Karpas-422 (cell line): ENCODE measurements around the gene C4A. TPM values are rescaled to one million over a fixed set of nuclear protein-coding genes. Genes with fewer than 3 reads are reported as not detected.
"Not testable (repeated sequence)": the region's sequence is repeated elsewhere in the genome, so short reads cannot be mapped to it uniquely, and the experiment has no call there.

Experiments
- DNase-seq: peaks from one replicate; pipeline ENCODE4 v3.0.0-alpha.2; 2015
- H2AFZ ChIP-seq: fragments of 200-600 bp; sonication (generic); 2 replicates; pipeline ENCODE4 v1.6.1; 2014; ENCODE audit warnings: antibody characterized with exemption, low read length, mixed read lengths
- H3K27ac ChIP-seq: fragments of 200-600 bp; sonication (generic); 2 replicates; pipeline ENCODE4 v1.5.1; 2014; ENCODE audit warnings: mild to moderate bottlenecking, low read length, moderate library complexity
- H3K27me3 ChIP-seq: fragments of 200-600 bp; sonication (generic); 2 replicates; pipeline ENCODE4 v1.6.1; 2014; ENCODE audit warnings: low read length, mixed read lengths
- H3K36me3 ChIP-seq: fragments of 200-600 bp; sonication (generic); 2 replicates; pipeline ENCODE4 v1.6.1; 2014; ENCODE audit warnings: low read length, mixed read lengths; ENCODE audit not compliant: insufficient read depth
- H3K4me1 ChIP-seq: fragments of 200-600 bp; sonication (generic); 2 replicates; pipeline ENCODE4 v1.6.1; 2014; ENCODE audit warnings: mild to moderate bottlenecking, low read length, mixed read lengths
- H3K4me2 ChIP-seq: fragments of 200-600 bp; sonication (generic); 2 replicates; pipeline ENCODE4 v1.6.1; 2014; ENCODE audit warnings: low read length, low read depth, mild to moderate bottlenecking; ENCODE audit not compliant: poor library complexity, severe bottlenecking
- H3K4me3 ChIP-seq: fragments of 200-600 bp; sonication (generic); 2 replicates; pipeline ENCODE4 v1.5.1; 2014; ENCODE audit warnings: mild to moderate bottlenecking, antibody characterized with exemption, low read length, mixed read lengths
- H3K79me2 ChIP-seq: fragments of 200-600 bp; sonication (generic); 2 replicates; pipeline ENCODE4 v1.6.1; 2014; ENCODE audit warnings: mild to moderate bottlenecking, low read length, mixed read lengths
- H3K9ac ChIP-seq: fragments of 200-600 bp; sonication (generic); 2 replicates; pipeline ENCODE4 v1.6.0; 2014; ENCODE audit warnings: low read length
- H3K9me2 ChIP-seq: fragments of 200-600 bp; sonication (generic), shearing (Covaris generic); replicated peaks from 2 replicates; pipeline ENCODE4 v1.6.0; 2014; ENCODE audit warnings: mild to moderate bottlenecking, low read length, moderate library complexity; ENCODE audit not compliant: insufficient read depth
- H3K9me3 ChIP-seq: fragments of 300-700, 200-600 bp; sonication (generic); 2 replicates; pipeline ENCODE4 v1.6.1; 2014; ENCODE audit warnings: low read length, mixed read lengths
- H4K20me1 ChIP-seq: fragments of 200-600 bp; sonication (generic); 2 replicates; pipeline ENCODE4 v1.6.1; 2014; ENCODE audit warnings: mild to moderate bottlenecking, antibody characterized with exemption, low read length, low read depth; ENCODE audit not compliant: insufficient read depth
- total RNA-seq: library from RNA; depleted of rRNA; stranded (reverse); fragments of >200 nt; shearing (Covaris generic); gene quantifications from 2 replicates; pipeline ENCODE4 v1.2.3, GENCODE V29; 2014; ENCODE audit warnings: low replicate concordance

C4A gene
- total RNA-seq, 1 experiment from 2014 or later, result 2.9 TPM

- H2AFZ ChIP-seq, H3K27ac ChIP-seq, H3K79me2 ChIP-seq, H4K20me1 ChIP-seq, H3K9ac ChIP-seq, H3K4me1 ChIP-seq, H3K9me2 ChIP-seq, H3K27me3 ChIP-seq, DNase-seq, H3K4me2 ChIP-seq, H3K9me3 ChIP-seq, H3K36me3 ChIP-seq, H3K4me3 ChIP-seq: not testable (repeated sequence)
These were observed 61.9 kb downstream of the C4A start for GRCh38 chr6:32043589-32044380.

GRCh38 chr6:32044916-32045315 is 63.1 kb downstream of the C4A start:
- H3K9me3 ChIP-seq, H3K27me3 ChIP-seq, H3K79me2 ChIP-seq, H3K4me3 ChIP-seq, H3K9ac ChIP-seq, H3K36me3 ChIP-seq, H3K4me2 ChIP-seq, H2AFZ ChIP-seq, H4K20me1 ChIP-seq, DNase-seq, H3K27ac ChIP-seq, H3K9me2 ChIP-seq, H3K4me1 ChIP-seq: not testable (repeated sequence)

GRCh38 chr6:32045811-32046449 is 64.1 kb downstream of the C4A start:
- Histone ChIP-seq H3K9me3 (no peaks in the 10 kb centered on the region), H3K36me3 (no peaks in the 10 kb centered on the region), H3K79me2 (no peaks in the 10 kb centered on the region), H3K4me2 (no peak overlapping the region), H3K4me3 (no peak overlapping the region), H4K20me1 (no peaks in the 10 kb centered on the region; the same call in 1 of the 2 replicates), H3K9ac (no peak overlapping the region), H2AFZ (no peak overlapping the region), H3K27ac (no peak overlapping the region), H3K4me1 (no peaks in the 10 kb centered on the region), H3K9me2 (no peaks in the 10 kb centered on the region), H3K27me3 (no peaks in the 10 kb centered on the region)
- DNase-seq, result no peak

- H3K27me3 ChIP-seq, result no peaks in the 10 kb centered on the region
- no peaks in the 10 kb centered on the region; the same call in 1 of the 2 replicates for H4K20me1 ChIP-seq
- no peaks in the 10 kb centered on the region for H3K79me2 ChIP-seq
- no peaks in the 10 kb centered on the region for H3K4me1 ChIP-seq
- DNase-seq, result peak; percentile 47
- H3K9me3 ChIP-seq, result no peaks in the 10 kb centered on the region
- H3K4me2 ChIP-seq, result no peak overlapping the region
- no peak overlapping the region for H3K9ac ChIP-seq
- no peak overlapping the region for H3K4me3 ChIP-seq
- no peaks in the 10 kb centered on the region for H3K9me2 ChIP-seq
- H2AFZ ChIP-seq, result no peak overlapping the region
- no peaks in the 10 kb centered on the region for H3K36me3 ChIP-seq
- no peak overlapping the region for H3K27ac ChIP-seq
These were observed 64.7 kb downstream of the C4A start for GRCh38 chr6:32046450-32047083.

- Histone ChIP-seq H3K36me3 (no peaks in the 10 kb centered on the region), H3K4me1 (no peaks in the 10 kb centered on the region), H2AFZ (no peak overlapping the region), H3K4me3 (no peak overlapping the region), H3K9ac (no peak overlapping the region), H3K9me2 (no peaks in the 10 kb centered on the region), H3K79me2 (no peaks in the 10 kb centered on the region), H3K27me3 (no peaks in the 10 kb centered on the region), H3K4me2 (no peak overlapping the region), H4K20me1 (no peaks in the 10 kb centered on the region; the same call in 1 of the 2 replicates), H3K9me3 (no peaks in the 10 kb centered on the region), H3K27ac (no peak overlapping the region)
- DNase-seq, result no peak
These were observed 65.2 kb downstream of the C4A start for GRCh38 chr6:32047084-32047478.

GRCh38 chr6:32047539-32047854 is 65.6 kb downstream of the C4A start:
- Histone ChIP-seq H3K4me3 (no peak overlapping the region), H3K4me2 (no peak overlapping the region), H3K79me2 (no peaks in the 10 kb centered on the region), H2AFZ (no peak overlapping the region), H3K9ac (no peak overlapping the region), H3K4me1 (no peaks in the 10 kb centered on the region), H3K27me3 (no peaks in the 10 kb centered on the region), H3K9me2 (no peaks in the 10 kb centered on the region), H4K20me1 (no peaks in the 10 kb centered on the region; the same call in 1 of the 2 replicates), H3K9me3 (no peaks in the 10 kb centered on the region), H3K36me3 (no peaks in the 10 kb centered on the region), H3K27ac (no peak overlapping the region)
- no peak for DNase-seq

GRCh38 chr6:32047855-32048766 is 66.3 kb downstream of the C4A start:
- DNase-seq, result peak; percentile 89
- H3K27ac ChIP-seq, result no peak overlapping the region
- no peak overlapping the region for H3K4me3 ChIP-seq
- no peaks in the 10 kb centered on the region for H3K36me3 ChIP-seq
- no peaks in the 10 kb centered on the region for H3K79me2 ChIP-seq
- no peaks in the 10 kb centered on the region for H3K9me2 ChIP-seq
- no peak overlapping the region for H2AFZ ChIP-seq
- H3K9me3 ChIP-seq, result no peaks in the 10 kb centered on the region
- no peaks in the 10 kb centered on the region for H3K27me3 ChIP-seq
- H3K4me1 ChIP-seq, result no peaks in the 10 kb centered on the region
- no peaks in the 10 kb centered on the region; the same call in 1 of the 2 replicates for H4K20me1 ChIP-seq
- H3K4me2 ChIP-seq, result no peak overlapping the region
- no peak overlapping the region for H3K9ac ChIP-seq

GRCh38 chr6:32049149-32049548 is 67.3 kb downstream of the C4A start:
- H3K27me3 ChIP-seq, H3K79me2 ChIP-seq, H3K9me3 ChIP-seq, H3K27ac ChIP-seq, H3K4me2 ChIP-seq, H3K4me3 ChIP-seq, H3K4me1 ChIP-seq, H3K9ac ChIP-seq, H3K36me3 ChIP-seq, DNase-seq, H4K20me1 ChIP-seq, H2AFZ ChIP-seq, H3K9me2 ChIP-seq: not testable (repeated sequence)
